Cardiac muscle cell (in vitro differentiated cells and primary cell): Measurements from ENCODE around the gene CACUL1. TPM values are rescaled to one million over a fixed set of nuclear protein-coding genes. Genes with fewer than 3 reads are reported as not detected.

Source experiments
- DNase-seq, 2 donors: peaks; one replicate each; pipeline versions ENCODE4 v3.0.0 to v3.0.0-alpha.2; 2010 to 2017; ENCODE audit warnings: low read depth in 1 of 2, low spot score in 1 of 2
- H3K27ac ChIP-seq: fragments of 200-600 bp; sonication (generic); 2 replicates; pipeline ENCODE4 v1.5.1; 2016
- H3K27me3 ChIP-seq: fragments of 200-600 bp; sonication (generic); 2 replicates; pipeline ENCODE4 v1.6.0; 2016; ENCODE audit warnings: control low read depth
- H3K36me3 ChIP-seq: fragments of 200-600 bp; sonication (generic); 2 replicates; pipeline ENCODE4 v1.5.1; 2016; ENCODE audit warnings: control low read depth
- H3K4me1 ChIP-seq: fragments of 200-600 bp; sonication (generic); 2 replicates; pipeline ENCODE4 v1.8.1; 2017; ENCODE audit warnings: low read depth, mild to moderate bottlenecking, mixed run types
- H3K4me3 ChIP-seq: fragments of 200-600 bp; sonication (generic); 2 replicates; pipeline ENCODE4 v1.5.1; 2016; ENCODE audit warnings: mild to moderate bottlenecking
- H3K9me3 ChIP-seq: fragments of 200-600 bp; sonication (generic); 2 replicates; pipeline ENCODE4 v1.5.1; 2017; ENCODE audit warnings: low read depth, mild to moderate bottlenecking, control low read depth
- CTCF ChIP-seq: IDR thresholded peaks from 2 replicates; pipeline ENCODE4 v1.5.1; 2012; ENCODE audit warnings: low read depth, mild to moderate bottlenecking, low read length
- polyA plus RNA-seq: library from polyadenylated mRNA; unstranded; fragments of >200 nt; fragmentation: Nextera tagmentation; extraction: Ambion mirVana; gene quantifications from 2 replicates; pipeline ENCODE4 v1.2.1, GENCODE V29; 2016
- total RNA-seq: library from RNA; depleted of rRNA; stranded (reverse); fragments of >200 nt; gene quantifications from 2 replicates; pipeline ENCODE4 v1.2.3, GENCODE V29; 2016

The CACUL1 gene
- total and polyA plus RNA-seq, 2 experiments from 2014 or later: 35.6 to 40.5 TPM

- H3K36me3 ChIP-seq: no peaks in the 10 kb centered on the region
- H3K27ac ChIP-seq: no peak overlapping the region
- H3K4me1 ChIP-seq: peaks cover 21% of the 10 kb centered on the region
- DNase-seq: no peak
- no peak overlapping the region for H3K4me3 ChIP-seq
- no peak for TF ChIP-seq CTCF
- H3K9me3 ChIP-seq: no peaks in the 10 kb centered on the region
- no peaks in the 10 kb centered on the region for H3K27me3 ChIP-seq
Observed at GRCh38 chr10:118737603-118738302, 17.0 kb downstream of the CACUL1 start.

- no peaks in the 10 kb centered on the region for H3K27me3 ChIP-seq
- H3K4me1 ChIP-seq: peaks cover 27% of the 10 kb centered on the region
- no peak for DNase-seq
- H3K36me3 ChIP-seq: no peaks in the 10 kb centered on the region
- no peak overlapping the region for H3K4me3 ChIP-seq
- H3K27ac ChIP-seq: no peak overlapping the region
- TF ChIP-seq CTCF: no peak
- no peaks in the 10 kb centered on the region for H3K9me3 ChIP-seq
Observed at GRCh38 chr10:118735294-118735693, 19.5 kb downstream of the CACUL1 start.

GRCh38 chr10:118734475-118734874 lies 20.3 kb downstream of the CACUL1 start:
- Histone ChIP-seq H3K4me1 (peaks cover 27% of the 10 kb centered on the region), H3K27me3 (no peaks in the 10 kb centered on the region), H3K9me3 (no peaks in the 10 kb centered on the region), H3K36me3 (no peaks in the 10 kb centered on the region), H3K27ac (no peak overlapping the region), H3K4me3 (no peak overlapping the region)
- no peak for DNase-seq
- peak; percentile 50 for TF ChIP-seq CTCF

GRCh38 chr10:118732245-118733165 lies 22.3 kb downstream of the CACUL1 start:
- Histone ChIP-seq H3K27ac (no peak overlapping the region), H3K4me3 (no peak overlapping the region), H3K9me3 (no peaks in the 10 kb centered on the region), H3K27me3 (no peaks in the 10 kb centered on the region), H3K36me3 (no peaks in the 10 kb centered on the region), H3K4me1 (peaks cover 23% of the 10 kb centered on the region)
- no peak for DNase-seq
- no peak for TF ChIP-seq CTCF

GRCh38 chr10:118730756-118731456 lies 23.9 kb downstream of the CACUL1 start:
- Histone ChIP-seq H3K4me3 (no peak overlapping the region), H3K27me3 (no peaks in the 10 kb centered on the region), H3K4me1 (peaks cover 25% of the 10 kb centered on the region), H3K36me3 (no peaks in the 10 kb centered on the region), H3K9me3 (no peaks in the 10 kb centered on the region), H3K27ac (no peak overlapping the region)
- no peak for DNase-seq
- no peak for TF ChIP-seq CTCF
